ENCODE measurements around the gene CD58.
"Not testable (repeated sequence)": the region's sequence is repeated elsewhere in the genome, so short reads cannot be mapped to it uniquely, and the experiment has no call there.

The CD58 gene

DNA sequence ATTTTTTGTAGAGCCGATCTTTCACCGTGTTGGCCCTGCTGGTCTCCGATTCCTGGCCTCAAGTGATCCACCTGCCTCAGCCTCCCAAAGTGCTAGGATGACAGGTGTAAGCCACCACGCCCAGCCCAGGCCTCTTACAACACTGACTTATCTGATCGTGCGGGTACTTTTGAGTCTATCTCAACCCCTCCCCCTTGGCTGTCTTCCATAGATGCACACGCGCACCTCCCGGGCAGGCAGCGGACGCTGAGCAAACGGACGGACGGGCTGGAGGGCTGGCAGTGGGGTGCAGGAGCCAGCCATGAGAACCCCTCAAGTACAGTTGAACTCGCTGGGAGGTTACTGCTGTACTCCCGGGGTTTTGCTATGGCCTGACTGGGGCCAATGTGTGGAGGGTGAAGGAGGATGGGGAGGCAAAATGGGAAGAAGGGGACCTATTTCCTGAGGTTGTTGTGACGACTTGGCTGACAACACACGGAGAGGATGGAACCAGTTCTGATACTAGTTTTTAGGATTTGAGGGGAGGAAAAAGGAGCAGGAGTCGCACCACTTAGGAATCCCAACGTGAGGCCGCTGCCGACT, 959 bp downstream of the CD58 start:
- no peak for DNase-seq (ENCODE audit: low spot score)

DNA sequence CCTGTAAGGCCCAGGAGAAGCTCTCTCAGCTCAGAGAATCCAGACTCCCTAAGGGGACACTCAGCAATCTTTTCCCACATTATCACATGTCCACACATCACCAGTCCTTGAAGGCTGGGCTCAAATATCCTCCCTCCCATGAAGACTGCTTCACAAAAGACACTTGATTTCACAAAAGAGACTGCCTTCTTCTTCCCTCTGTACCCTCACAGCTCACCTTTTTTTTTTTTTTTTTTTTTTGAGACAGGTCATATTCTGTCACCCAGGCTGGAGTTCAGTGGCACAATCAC, 1.5 kb downstream of the CD58 start:
- no peak for DNase-seq (ENCODE audit: low spot score)

DNA sequence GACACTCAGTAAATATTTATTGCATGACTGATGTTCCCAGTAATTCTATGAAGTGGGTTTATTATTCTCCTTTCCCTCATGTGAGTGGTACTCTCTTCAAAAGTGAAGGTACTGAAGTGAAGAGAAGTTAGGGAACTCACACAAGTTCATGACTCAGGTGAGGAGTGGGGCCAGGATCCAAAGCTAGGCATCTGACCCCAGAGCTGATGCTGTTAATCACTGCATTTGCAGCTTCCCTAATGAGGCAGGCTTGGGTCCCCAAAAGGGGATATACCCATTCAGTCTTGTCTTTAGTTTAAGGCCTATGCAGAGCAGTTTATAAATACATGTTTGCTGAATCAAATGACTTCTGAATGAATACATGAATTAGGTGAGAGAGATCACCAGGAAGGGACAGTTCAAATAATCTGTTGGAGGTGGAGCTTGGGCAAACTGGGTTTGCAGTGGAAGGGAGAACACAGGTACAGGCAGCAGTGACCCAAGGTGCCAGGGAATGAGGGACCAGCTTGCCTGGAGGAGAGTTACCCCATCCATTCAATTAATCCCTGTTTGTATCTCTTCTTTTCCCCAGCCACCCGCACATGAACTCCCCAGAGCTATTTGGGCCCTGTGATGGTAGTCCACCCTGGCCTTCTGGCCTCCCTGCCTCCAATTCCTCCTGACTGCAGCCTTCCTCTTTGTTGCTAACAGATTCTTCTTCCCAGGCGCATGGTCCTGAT, 2.0 kb downstream of the CD58 start:
- DNase-seq (ENCODE audit: low spot score) = no peak

DNA sequence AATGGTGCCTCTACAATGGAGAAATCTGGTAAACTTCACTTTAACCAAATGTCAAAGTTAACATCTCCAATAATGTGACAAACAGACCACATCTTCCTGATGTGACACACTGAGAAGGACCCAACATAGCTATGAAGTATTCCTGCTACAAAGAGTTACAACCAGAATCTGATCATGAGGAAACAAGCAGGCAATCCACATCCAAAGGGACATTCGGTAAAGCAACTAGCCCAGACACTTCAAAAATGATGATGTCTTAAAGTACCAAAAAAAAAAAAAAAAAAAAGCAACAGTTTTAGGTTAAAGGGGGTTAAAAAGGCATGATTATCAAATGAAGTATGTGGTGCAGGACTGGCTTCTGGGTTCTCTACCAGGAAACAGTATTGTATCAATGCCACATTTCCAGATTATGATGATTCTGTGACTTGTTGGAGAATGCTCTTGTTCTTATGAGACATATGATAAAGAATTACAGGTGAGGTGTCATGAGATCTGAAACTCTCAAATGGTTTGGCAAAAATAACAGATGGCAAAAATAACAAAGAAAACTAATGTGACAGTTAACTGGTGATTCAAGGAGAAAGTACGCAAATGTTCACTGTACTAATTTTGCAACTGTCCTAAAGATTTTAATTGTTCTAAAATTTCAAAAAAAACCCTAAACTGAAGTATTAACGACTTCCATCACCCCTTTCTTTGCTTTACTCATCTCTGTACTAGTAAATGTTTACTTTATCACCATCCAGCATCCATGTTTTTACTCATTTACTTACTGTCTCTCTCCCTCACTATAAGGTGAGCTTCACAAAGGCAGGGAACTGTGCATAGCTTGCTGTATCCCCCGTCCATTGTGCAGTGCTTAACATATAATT, 2.8 kb downstream of the CD58 start:
- no peak for DNase-seq (ENCODE audit: low spot score)

DNA sequence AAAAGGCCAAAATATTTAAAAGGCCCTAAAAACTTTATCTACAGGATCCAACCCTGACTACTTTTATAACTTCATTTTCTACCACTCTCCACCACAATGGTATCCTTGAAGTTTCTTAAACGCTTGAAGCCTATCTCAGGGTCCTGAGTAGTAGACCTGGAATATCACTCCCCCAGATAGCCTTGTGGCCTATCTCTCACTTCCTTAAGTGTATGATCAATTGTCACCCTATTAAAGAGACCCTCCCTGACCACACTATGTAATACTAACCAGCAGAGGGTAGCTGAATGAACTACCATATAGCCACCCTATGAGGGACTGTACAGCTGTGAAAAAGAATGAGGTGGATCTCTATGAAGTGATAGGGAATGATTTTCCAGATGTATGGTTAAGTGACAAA, 5.6 kb downstream of the CD58 start:
- no peak for DNase-seq (ENCODE audit: low spot score)

DNA sequence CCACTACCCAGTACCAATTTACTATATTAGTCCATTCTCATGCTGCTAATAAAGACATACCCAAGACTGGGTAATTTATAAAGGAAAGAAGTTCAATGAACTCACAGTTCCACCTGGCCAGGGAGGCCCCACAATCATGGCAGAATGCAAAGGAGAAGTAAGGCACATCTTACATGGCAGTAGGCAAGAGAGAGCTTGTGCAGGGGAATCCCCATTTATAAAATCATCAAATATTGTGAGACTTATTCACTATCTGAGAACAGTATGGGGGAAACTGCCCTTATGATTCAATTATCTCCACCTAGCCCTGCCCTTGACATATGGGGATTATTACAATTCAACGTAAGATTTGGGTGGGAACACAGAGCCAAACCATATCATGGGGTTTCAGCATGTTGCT, 6.4 kb downstream of the CD58 start:
- DNase-seq (ENCODE audit: low spot score) = no peak

DNA sequence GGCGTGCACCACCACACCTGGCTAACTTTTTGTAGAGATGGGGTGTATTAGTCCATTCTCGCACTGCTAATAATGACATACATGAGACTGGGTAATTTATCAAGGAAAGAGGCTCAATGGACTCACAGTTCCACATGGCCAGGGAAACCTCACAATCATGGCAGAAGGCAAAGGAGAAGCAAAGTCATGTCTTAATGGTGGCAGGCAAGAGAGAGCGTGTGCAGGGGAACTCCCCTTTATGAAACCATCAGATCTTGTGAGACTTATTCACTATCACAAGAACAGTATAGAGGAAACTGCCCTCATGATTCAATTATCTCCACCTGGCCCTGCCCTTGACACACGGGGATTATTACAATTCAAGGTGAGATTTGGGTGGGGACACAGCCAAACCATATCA, 8.4 kb downstream of the CD58 start:
- not testable (repeated sequence) for DNase-seq (ENCODE audit: low spot score)

DNA sequence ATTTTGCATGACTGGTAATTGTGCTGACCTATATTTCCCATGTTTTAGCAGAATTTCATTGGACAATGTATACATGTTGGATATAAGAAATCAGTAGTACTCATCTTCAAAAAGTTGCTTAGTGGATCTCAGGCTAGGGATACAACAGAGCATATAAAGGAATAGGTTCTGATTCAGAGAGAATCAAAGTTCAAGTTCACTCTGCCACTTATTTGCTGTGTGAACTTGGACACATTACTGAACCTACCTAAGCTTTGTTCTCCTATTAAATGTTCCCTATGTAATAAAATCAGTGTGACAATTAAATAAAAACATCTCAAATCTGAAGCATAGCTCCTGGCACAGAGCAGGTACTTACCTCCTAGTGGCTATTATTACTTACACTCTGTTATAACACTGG, 9.3 kb downstream of the CD58 start:
- no peak for DNase-seq (ENCODE audit: low spot score)

DNA sequence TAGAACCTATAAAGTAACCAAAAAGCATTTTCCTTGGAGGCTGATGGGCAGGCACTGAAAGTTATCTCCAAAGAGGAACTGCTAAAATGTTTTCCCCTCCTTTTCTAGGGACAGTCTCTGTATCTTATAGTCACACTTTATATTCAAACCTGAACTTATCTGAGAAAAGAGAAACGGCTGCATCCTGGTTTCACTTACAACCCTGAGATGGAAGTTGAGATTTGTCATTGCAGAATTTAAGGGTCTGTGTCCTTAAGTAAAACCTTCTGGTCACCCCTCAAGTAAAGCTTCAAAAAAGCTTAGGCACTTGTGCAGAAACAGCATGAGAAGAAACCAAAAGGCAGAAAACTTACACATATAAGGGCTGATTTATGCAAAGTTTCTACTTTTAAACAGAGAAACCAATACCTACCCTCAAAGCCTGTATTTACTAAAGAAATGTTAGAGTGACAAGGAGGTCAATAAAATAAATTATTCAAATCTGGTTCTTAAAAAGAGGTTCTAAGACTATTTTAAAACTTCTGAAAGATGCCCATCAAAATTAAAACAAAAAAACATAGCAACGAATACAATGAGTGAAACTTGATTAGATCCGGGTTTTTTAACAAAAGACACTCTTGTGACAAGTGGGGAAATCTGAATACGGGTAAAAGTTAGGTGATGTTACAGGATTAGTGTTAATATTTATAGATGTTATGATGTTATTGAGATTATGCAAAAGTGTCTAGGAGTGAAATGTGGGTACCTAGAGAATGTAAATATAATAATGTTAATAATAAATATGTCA, 9.9 kb downstream of the CD58 start:
- no peak for DNase-seq (ENCODE audit: low spot score)

DNA sequence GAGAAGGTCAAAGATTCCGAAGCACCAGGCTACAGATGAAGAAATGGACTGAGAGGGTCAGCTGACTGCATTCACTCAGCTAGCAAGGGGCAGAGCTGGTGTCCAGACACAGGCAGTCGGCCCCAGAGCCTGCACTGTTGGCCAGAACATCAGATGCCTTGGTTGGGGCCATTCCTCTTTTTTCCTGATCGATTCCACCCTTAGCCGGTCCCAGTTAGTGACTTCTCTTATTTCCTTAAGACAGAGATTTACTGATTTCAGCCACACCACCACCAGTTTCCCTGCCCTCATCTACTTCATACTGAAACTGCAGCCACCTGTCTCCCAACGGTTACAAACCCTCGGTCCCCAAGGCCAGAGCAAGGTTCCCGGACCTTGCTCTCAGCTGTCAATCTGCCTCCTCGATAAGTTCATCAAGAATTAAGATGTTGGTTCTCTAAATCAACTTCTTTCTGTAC, 11.5 kb downstream of the CD58 start:
- no peak for DNase-seq (ENCODE audit: low spot score)

DNA sequence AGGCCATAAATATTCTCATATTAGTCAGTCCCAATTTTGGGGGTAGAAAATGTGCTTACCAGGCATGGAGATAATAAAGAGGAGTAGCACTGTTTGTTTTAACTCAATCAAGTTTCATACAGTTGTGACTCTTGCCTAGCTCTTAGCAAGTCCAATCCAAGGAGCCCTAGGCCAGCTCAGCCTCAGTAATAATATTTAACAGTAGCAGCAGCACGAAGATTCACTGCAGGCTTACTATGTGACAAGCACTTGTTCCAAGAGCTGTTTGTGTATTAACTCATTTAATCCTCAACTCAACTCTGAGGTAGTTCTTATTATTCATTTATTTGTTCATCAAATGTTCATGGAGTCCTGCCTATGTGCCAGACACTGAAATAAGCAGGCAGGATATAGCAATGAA, 12.3 kb downstream of the CD58 start:
- no peak for DNase-seq (ENCODE audit: low spot score)

DNA sequence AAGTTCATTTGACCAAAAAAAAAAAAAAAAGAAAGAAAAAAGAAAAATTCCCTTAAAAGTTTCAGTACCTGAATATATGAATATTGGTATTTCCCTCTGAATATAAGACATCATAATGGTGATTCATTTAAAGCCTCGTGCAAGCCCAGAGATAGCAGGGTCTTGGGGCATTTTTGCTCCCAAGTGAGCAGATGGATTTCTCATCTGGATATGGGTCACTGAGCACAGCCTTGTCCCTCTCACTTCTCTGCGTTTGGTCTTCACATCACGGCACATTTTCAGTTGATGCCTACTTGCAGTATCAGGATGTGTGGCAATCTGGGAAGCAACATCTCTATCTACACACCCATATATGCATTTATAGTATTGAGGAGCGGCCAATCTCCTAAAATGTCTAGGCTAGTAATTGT, 12.7 kb downstream of the CD58 start:
- DNase-seq (ENCODE audit: low spot score) = no peak

DNA sequence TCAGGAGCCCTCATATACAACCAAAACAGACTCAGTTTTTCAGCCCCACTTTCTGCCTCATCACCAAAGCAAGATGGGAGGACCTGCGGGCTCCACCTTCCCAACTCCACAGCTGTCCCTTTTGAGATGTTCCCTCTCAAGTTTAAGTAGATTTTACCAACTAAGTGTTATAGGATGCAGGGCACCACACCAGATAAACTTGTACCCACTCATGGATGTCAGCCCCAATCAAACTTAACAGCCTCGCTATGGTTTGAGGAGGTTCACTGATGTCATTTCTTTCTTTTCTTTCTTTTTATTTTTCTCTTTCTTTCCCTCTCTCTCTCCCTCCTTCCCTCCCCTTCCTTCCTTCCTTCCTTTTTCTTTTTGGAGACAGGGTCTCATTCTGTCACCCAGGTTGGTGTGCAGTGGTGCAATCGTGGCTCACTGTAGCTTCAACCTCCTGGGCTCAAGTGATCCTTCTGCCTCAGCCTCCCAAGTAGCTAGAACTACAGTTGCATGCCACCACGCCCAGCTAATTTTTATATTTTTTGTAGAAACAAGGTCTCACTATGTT, 13.4 kb downstream of the CD58 start:
- DNase-seq (ENCODE audit: low spot score) = no peak

DNA sequence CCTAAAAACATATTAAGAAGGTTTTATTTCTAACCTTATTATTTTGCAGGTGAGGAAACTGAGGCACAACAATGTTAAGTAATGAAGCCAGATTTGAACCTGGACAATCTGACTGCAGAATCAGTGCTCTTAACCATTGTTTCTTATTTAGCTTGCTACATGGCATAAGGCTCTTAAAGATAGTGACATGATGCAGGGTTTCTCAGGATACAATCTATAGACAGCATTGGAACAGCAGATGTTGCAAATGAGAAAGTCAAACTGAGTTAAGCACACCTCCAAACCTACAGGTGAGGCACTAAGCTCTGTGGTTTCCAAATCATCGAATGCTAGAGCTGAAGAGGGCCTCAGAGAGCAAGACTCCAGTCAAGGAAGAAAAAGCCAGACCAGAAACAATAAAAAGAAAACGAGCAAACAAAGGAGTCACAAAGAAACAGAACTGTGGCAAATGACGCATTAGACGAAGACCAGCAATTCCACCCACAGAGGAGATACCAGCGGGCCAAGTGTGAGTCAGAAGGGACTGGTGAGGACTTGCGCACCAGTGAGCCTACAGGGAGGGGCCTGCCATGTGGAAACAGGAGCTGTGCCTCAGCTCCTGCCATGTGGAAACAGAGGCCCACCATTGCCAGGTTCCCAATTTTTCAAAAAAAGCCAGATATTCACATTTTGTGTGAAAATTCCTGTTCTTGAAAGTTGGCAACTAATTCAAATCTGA, 14.4 kb downstream of the CD58 start:
- DNase-seq (ENCODE audit: low spot score) = peak; percentile 91

DNA sequence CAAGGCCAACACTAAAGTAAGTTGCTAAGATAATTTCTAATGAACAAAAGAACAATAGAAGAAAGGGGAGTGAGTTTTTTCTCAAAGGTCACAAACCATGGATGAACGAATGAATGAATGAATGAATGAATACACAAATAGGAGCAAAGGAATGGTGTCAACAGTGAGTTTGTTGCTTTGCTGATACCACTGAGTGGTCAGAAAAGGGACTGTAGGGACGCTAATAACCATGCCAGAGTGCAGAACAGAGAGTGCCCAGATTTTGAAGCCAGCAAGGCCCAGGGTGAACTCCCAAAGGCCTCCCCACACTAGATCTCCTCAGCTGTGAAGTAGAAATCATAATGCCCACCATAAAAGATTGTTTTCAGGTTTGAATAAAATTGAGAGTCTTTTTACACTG, 15.9 kb downstream of the CD58 start:
- DNase-seq (ENCODE audit: low spot score) = no peak

DNA sequence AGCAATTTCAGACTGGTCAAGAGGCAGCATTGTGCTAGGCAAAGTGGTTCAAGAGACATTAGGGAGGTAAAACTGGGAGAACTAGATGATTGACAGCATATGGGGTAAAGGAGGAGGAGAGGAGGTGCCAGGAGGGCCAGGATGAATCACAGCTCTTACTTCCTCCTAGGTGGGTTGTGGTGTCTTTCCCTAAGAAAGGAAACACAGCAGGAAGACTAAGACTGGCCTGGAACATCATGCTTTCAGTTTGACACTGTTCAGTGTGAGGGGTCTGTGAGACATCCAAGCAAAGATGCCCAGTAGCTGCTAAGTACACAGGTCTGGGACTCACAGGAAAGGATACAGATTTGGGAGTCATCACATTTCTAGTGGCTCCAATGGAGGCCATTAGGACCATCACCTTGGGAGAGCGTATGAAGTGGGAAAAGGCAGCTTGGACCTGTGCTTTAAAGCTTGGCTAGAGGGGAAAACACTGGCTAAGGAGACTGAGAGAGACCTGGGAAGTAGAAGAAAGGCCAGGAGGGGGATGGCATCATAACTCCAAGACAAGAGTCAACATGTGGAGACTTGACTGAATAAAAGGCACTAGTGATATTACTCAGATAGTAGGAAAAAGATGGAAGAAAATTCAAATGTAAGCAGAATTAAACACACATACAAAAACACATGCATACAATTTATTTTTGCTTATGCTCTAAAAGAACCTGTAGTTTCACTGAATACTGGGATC, 17.3 kb downstream of the CD58 start:
- no peak for DNase-seq (ENCODE audit: low spot score)

DNA sequence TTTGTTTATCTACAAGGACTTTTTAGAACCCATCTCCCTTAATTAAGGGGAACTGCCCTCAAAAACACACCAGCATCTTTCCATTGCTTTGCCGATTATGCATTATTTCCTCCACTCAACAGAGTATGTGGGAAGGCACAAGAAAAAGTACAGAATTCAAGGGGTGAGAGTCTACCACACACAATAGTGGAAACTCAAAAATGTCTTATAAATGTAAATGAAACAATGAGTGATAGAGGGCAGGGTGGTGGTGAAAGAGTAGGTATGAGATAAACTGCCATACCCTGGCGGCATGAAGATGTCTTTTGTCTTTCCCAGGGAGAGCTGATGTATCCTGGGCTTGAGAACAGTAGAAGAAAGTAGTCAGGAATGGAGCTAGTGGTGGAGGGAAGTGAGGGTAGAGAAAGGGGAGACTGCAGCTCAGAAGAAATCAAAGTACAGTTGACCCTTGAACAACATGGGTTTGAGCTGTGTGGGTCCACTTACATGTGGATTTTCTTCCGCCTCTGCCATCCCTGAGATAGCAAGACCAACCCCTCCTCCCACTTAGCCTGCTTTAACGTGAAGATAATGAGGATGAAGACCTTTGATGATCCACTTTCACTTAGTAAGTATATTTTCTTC, 24.4 kb downstream of the CD58 start:
- DNase-seq (ENCODE audit: low spot score) = no peak

DNA sequence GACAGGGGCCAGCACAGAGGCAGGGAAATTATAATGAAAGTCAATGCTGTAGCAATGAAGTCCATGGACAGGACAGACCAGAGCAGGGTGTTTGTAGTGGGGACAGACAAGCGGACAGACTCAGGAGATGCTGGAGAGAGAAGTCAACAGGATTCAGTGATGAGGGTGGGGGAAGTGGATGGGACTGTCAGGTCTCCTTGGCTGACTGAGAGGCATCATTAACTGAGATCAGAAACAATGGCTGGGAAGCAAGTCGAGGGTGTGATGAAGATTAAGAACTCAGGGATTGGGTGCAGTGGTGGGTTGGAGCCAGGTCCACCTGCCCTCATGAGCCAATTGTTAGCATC, 25.5 kb downstream of the CD58 start:
- DNase-seq (ENCODE audit: low spot score) = no peak

DNA sequence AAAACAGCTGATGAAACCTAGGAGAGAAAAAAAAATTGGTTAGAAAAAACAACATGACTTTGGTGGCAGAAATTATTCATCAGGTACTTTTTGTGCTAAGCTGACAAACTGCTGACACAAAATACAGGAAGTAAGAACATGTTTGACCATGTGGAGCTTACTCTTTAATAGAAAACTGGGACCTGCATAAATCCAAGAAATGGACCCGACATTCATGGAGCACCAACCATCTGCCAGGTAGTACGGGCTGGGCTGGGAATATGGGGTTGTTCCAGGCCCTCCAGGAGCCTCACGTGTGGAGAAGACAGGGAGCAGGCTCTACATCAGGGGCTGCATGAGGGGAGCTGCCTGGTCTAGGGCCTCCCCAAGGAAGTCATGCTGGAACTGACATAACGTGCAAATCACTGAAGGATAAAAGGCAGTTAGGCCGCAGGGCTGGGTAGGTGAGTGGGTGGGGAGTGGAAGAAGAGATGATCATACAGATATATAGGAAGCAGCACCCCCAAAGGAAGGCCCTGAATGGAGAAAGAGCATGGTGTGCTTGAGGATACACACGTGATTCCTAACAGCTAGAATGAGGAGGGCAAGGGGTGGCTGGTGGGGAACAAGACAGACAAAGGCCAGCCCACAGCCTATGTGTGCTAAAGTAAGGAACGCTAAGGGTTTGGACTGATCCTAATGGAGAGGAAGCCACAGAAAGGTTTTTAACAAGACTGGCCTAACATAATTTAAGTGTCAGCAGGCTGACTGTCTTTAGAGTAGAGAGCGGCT, 26.1 kb downstream of the CD58 start:
- DNase-seq (ENCODE audit: low spot score) = no peak

DNA sequence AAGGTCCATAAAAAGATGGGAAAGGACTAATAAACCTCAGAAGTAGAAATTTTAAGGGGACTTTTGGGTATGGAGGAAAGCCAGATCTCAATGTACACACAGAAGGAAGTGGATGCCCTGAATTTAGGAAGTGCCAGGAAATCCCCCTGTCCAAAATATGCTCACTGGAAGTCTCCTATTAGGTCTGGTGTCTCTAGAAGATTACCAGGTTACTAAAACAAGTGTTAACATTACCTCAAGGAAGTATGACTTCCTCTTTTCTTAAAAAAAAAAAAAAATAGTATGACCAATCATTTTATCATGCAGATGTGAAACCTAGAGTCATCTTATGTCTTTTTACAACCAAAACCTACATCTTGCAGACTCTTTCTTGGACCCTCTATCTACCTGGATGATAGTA, 30.7 kb downstream of the CD58 start:
- no peak for DNase-seq (ENCODE audit: low spot score)

All from GM03348 (cell line).